ENCODE measurements around the gene SYT5.
"Not testable (repeated sequence)": the region's sequence is repeated elsewhere in the genome, so short reads cannot be mapped to it uniquely, and the experiment has no call there.

Gene SYT5

GRCh38 chr19:55208880-55209692 is 29.0 kb upstream of the SYT5 start, which contains the start of gene PTPRH:
PTPRH (minus strand) TSS chr19:55209501; CDS start chr19:55209433, 68 bp downstream.
- no peak for DNase-seq (ENCODE audit: low read depth in 2 of 2)

GRCh38 chr19:55206664-55207500 is 26.8 kb upstream of the SYT5 start:
- peak; percentile 37 to 38 for DNase-seq (ENCODE audit: low read depth in 2 of 2)

- DNase-seq (ENCODE audit: low read depth in 2 of 2) = not testable (repeated sequence)
These were observed 22.1 kb upstream of the SYT5 start for GRCh38 chr19:55202199-55202598.

- DNase-seq (ENCODE audit: low read depth in 2 of 2) = no peak
These were observed 19.6 kb upstream of the SYT5 start for GRCh38 chr19:55199620-55200204.

- no peak for DNase-seq (ENCODE audit: low read depth in 2 of 2)
These were observed 18.6 kb upstream of the SYT5 start for GRCh38 chr19:55198651-55199050.

- no peak for DNase-seq (ENCODE audit: low read depth in 2 of 2)
These were observed 17.4 kb upstream of the SYT5 start for GRCh38 chr19:55197528-55197927.

GRCh38 chr19:55196803-55197202 is 16.7 kb upstream of the SYT5 start:
- no peak for DNase-seq (ENCODE audit: low read depth in 2 of 2)

GRCh38 chr19:55193481-55193880 is 13.4 kb upstream of the SYT5 start:
- no peak for DNase-seq (ENCODE audit: low read depth in 2 of 2)

GRCh38 chr19:55189403-55189835 is 9.3 kb upstream of the SYT5 start:
- DNase-seq (ENCODE audit: low read depth in 2 of 2) = no peak

- no peak for DNase-seq (ENCODE audit: low read depth in 2 of 2)
These were observed 8.5 kb upstream of the SYT5 start for GRCh38 chr19:55188625-55189024.

GRCh38 chr19:55186080-55186479 is 6.0 kb upstream of the SYT5 start:
- DNase-seq (ENCODE audit: low read depth in 2 of 2) = no peak

GRCh38 chr19:55181740-55182139 is 1.7 kb upstream of the SYT5 start:
- DNase-seq (ENCODE audit: low read depth in 2 of 2) = no peak

- peak; percentile 83 to 88 for DNase-seq (ENCODE audit: low read depth in 2 of 2)
These were observed 1.1 kb downstream of the SYT5 start for GRCh38 chr19:55178781-55179599.

- DNase-seq (ENCODE audit: low read depth in 2 of 2) = no peak
These were observed 4.0 kb downstream of the SYT5 start for GRCh38 chr19:55176076-55176475.

- DNase-seq (ENCODE audit: low read depth in 2 of 2) = no peak
These were observed 4.8 kb downstream of the SYT5 start for GRCh38 chr19:55175117-55175867.

GRCh38 chr19:55174425-55175116 is 5.5 kb downstream of the SYT5 start:
- DNase-seq (ENCODE audit: low read depth in 2 of 2) = no peak

GRCh38 chr19:55173714-55174409 is 6.2 kb downstream of the SYT5 start:
- DNase-seq (ENCODE audit: low read depth in 2 of 2) = peak; percentile 42 to 51

GRCh38 chr19:55173186-55173713 is 6.8 kb downstream of the SYT5 start:
- no peak for DNase-seq (ENCODE audit: low read depth in 2 of 2)

GRCh38 chr19:55172741-55173140 is 7.3 kb downstream of the SYT5 start:
- no peak for DNase-seq (ENCODE audit: low read depth in 2 of 2)

Data from stimulated activated CD4-positive, alpha-beta T cell treated with anti-CD3 and anti-CD28 coated beads, Interleukin-4, amount 100 ng/mL, for 48 hours (primary cell).